NCI-H2196 (cell line): ENCODE results near the gene BARX2.
A peak's percentile ranks its signal among the peaks of the same experiment; 100 is the strongest.

ENCODE experiments used
- DNase-seq: peaks from one replicate; lab custom pipeline; 2025; ENCODE audit not compliant: unreplicated experiment; lab: John Stamatoyannopoulos, UW

The BARX2 gene

GRCh38 chr11:129396454-129396853, 20.8 kb downstream of the BARX2 start:
- DNase-seq: no peak

GRCh38 chr11:129402206-129403171, 26.8 kb downstream of the BARX2 start:
- DNase-seq: no peak

GRCh38 chr11:129404731-129405130, 29.1 kb downstream of the BARX2 start:
- no peak for DNase-seq

- no peak for DNase-seq
Observed at GRCh38 chr11:129408865-129409444, 33.3 kb downstream of the BARX2 start.

- no peak for DNase-seq
Observed at GRCh38 chr11:129410395-129410960, 34.8 kb downstream of the BARX2 start.

- DNase-seq: peak; percentile 8
Observed at GRCh38 chr11:129412494-129412893, 36.8 kb downstream of the BARX2 start.

- no peak for DNase-seq
Observed at GRCh38 chr11:129414144-129414872, 38.7 kb downstream of the BARX2 start.

- DNase-seq: no peak
Observed at GRCh38 chr11:129416080-129416820, 40.6 kb downstream of the BARX2 start.

- no peak for DNase-seq
Observed at GRCh38 chr11:129417458-129417857, 41.8 kb downstream of the BARX2 start.

GRCh38 chr11:129418039-129418438, 42.4 kb downstream of the BARX2 start:
- no peak for DNase-seq

GRCh38 chr11:129419386-129419785, 43.7 kb downstream of the BARX2 start:
- no peak for DNase-seq

GRCh38 chr11:129423426-129423825, 47.8 kb downstream of the BARX2 start:
- no peak for DNase-seq

- DNase-seq: no peak
Observed at GRCh38 chr11:129425214-129425613, 49.6 kb downstream of the BARX2 start.

GRCh38 chr11:129426038-129426437, 50.4 kb downstream of the BARX2 start:
- DNase-seq: no peak

- DNase-seq: no peak
Observed at GRCh38 chr11:129426776-129427175, 51.1 kb downstream of the BARX2 start.

- DNase-seq: no peak
Observed at GRCh38 chr11:129427376-129427775, 51.7 kb downstream of the BARX2 start.

GRCh38 chr11:129427816-129428406, 52.3 kb downstream of the BARX2 start:
- no peak for DNase-seq

GRCh38 chr11:129428557-129428956, 52.9 kb downstream of the BARX2 start:
- no peak for DNase-seq

- DNase-seq: peak; percentile 37
Observed at GRCh38 chr11:129434641-129435498, 59.2 kb downstream of the BARX2 start.
